GM23338 (cell line): ENCODE results near the gene PHF5A.

Experiments
- CREB1 ChIP-seq: fragments of 250-450 bp; sonication (Bioruptor Pico); IDR thresholded peaks from 2 replicates; pipeline ENCODE4 v1.5.0; 2020; ENCODE audit warnings: low read depth, mild to moderate bottlenecking, moderate library complexity
- EZH2 ChIP-seq: fragments of 200-600 bp; sonication (generic); IDR thresholded peaks from one replicate; pipeline ENCODE4 v1.8.0; 2017; ENCODE audit warnings: antibody characterized with exemption, mild to moderate bottlenecking, low read depth; ENCODE audit not compliant: unreplicated experiment
- EZH2phosphoT487 ChIP-seq: fragments of 200-600 bp; sonication (generic); IDR thresholded peaks from one replicate; pipeline ENCODE4 v1.8.1; 2018; ENCODE audit warnings: antibody characterized with exemption; ENCODE audit not compliant: unreplicated experiment
- POLR2AphosphoS5 ChIP-seq: IDR thresholded peaks from 2 replicates; pipeline ENCODE4 v1.6.1; 2016; ENCODE audit warnings: antibody characterized with exemption, low read depth
- TF ChIP-seq, protein P1 (sequence below), 2 experiments: fragments of 200-600 bp in 1 of 2; sonication (generic) in 1 of 2; conservative IDR thresholded peaks; 2 replicates each; pipeline versions ENCODE4 v1.5.1 to v1.6.1; 2016 to 2017; ENCODE audit warnings: antibody characterized with exemption in 2 of 2, low read depth in 2 of 2, mild to moderate bottlenecking in 2 of 2, moderate library complexity in 1 of 2
- TF ChIP-seq, protein P2 (sequence below): IDR thresholded peaks from one replicate; pipeline ENCODE4 v1.6.1; 2018; ENCODE audit warnings: antibody characterized with exemption; ENCODE audit not compliant: unreplicated experiment

DNA sequence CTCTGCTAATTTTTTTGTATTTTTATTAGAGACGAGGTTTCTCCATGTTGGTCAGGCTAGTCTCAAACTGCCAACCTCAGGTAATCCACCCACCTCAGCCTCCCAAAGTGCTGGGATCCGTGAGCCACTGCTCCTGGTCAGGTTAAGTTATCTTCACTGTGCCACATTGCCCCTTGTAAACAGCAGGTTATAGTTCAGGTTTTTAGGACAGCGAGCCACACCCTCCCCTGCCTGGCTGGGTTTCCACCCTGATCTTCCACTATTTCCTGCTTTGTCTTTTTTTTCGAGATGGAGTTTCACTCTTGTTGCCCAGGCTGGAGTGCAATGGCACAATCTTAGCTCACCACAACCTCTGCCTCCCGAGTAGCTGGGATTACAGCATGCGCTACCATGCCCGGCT lies 16.5 kb upstream of the PHF5A start:
- TF ChIP-seq, protein P1, sequence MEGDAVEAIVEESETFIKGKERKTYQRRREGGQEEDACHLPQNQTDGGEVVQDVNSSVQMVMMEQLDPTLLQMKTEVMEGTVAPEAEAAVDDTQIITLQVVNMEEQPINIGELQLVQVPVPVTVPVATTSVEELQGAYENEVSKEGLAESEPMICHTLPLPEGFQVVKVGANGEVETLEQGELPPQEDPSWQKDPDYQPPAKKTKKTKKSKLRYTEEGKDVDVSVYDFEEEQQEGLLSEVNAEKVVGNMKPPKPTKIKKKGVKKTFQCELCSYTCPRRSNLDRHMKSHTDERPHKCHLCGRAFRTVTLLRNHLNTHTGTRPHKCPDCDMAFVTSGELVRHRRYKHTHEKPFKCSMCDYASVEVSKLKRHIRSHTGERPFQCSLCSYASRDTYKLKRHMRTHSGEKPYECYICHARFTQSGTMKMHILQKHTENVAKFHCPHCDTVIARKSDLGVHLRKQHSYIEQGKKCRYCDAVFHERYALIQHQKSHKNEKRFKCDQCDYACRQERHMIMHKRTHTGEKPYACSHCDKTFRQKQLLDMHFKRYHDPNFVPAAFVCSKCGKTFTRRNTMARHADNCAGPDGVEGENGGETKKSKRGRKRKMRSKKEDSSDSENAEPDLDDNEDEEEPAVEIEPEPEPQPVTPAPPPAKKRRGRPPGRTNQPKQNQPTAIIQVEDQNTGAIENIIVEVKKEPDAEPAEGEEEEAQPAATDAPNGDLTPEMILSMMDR (conservative IDR thresholded peaks at IDR 0.05; ENCODE audit: low read depth in 2 of 2), result no peak
- no peak for TF ChIP-seq EZH2phosphoT487
- TF ChIP-seq, protein P2, sequence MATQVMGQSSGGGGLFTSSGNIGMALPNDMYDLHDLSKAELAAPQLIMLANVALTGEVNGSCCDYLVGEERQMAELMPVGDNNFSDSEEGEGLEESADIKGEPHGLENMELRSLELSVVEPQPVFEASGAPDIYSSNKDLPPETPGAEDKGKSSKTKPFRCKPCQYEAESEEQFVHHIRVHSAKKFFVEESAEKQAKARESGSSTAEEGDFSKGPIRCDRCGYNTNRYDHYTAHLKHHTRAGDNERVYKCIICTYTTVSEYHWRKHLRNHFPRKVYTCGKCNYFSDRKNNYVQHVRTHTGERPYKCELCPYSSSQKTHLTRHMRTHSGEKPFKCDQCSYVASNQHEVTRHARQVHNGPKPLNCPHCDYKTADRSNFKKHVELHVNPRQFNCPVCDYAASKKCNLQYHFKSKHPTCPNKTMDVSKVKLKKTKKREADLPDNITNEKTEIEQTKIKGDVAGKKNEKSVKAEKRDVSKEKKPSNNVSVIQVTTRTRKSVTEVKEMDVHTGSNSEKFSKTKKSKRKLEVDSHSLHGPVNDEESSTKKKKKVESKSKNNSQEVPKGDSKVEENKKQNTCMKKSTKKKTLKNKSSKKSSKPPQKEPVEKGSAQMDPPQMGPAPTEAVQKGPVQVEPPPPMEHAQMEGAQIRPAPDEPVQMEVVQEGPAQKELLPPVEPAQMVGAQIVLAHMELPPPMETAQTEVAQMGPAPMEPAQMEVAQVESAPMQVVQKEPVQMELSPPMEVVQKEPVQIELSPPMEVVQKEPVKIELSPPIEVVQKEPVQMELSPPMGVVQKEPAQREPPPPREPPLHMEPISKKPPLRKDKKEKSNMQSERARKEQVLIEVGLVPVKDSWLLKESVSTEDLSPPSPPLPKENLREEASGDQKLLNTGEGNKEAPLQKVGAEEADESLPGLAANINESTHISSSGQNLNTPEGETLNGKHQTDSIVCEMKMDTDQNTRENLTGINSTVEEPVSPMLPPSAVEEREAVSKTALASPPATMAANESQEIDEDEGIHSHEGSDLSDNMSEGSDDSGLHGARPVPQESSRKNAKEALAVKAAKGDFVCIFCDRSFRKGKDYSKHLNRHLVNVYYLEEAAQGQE, result no peak
- no peak for TF ChIP-seq EZH2
- no peak for TF ChIP-seq CREB1 (CRISPR knock-in tag)
- TF ChIP-seq POLR2AphosphoS5, result no peak
